Stimulated activated CD4-positive, alpha-beta T cell treated with anti-CD3 and anti-CD28 coated beads, Interleukin-2, amount 100 ng/mL, for 48 hours (primary cell): Measurements from ENCODE around the gene M6PR.
"Not testable (repeated sequence)": the region's sequence is repeated elsewhere in the genome, so short reads cannot be mapped to it uniquely, and the experiment has no call there.

Experiments used
- DNase-seq, 2 donors: peaks; one replicate each; pipeline ENCODE4 v3.0.0-alpha.2; 2020

M6PR gene

GRCh38 chr12:8950702-8951478 is 1.4 kb upstream of the M6PR start:
- DNase-seq = no peak

- no peak for DNase-seq
Observed at GRCh38 chr12:8950221-8950527, 729 bp upstream of the M6PR start.

- DNase-seq = no peak
Observed at GRCh38 chr12:8948701-8949341, 624 bp downstream of the M6PR start.

GRCh38 chr12:8947737-8948136 is 1.7 kb downstream of the M6PR start:
- DNase-seq = no peak

GRCh38 chr12:8946733-8947132 is 2.7 kb downstream of the M6PR start:
- no peak for DNase-seq

- DNase-seq = no peak
Observed at GRCh38 chr12:8943565-8944186, 5.8 kb downstream of the M6PR start.

GRCh38 chr12:8941691-8942478 is 7.6 kb downstream of the M6PR start:
- DNase-seq = no peak

GRCh38 chr12:8937842-8938442 is 11.5 kb downstream of the M6PR start:
- DNase-seq = not testable (repeated sequence)

- DNase-seq = no peak
Observed at GRCh38 chr12:8936735-8937134, 12.7 kb downstream of the M6PR start.

- DNase-seq = not testable (repeated sequence)
Observed at GRCh38 chr12:8934080-8934479, 15.4 kb downstream of the M6PR start.

GRCh38 chr12:8932464-8932863 is 17.0 kb downstream of the M6PR start:
- DNase-seq = not testable (repeated sequence)

- not testable (repeated sequence) for DNase-seq
Observed at GRCh38 chr12:8930655-8931323, 18.7 kb downstream of the M6PR start.

- no peak for DNase-seq
Observed at GRCh38 chr12:8922544-8922943, 26.9 kb downstream of the M6PR start.

GRCh38 chr12:8919643-8920042 is 29.8 kb downstream of the M6PR start:
- DNase-seq = not testable (repeated sequence)

GRCh38 chr12:8917751-8918150 is 31.7 kb downstream of the M6PR start:
- DNase-seq = no peak

- no peak for DNase-seq
Observed at GRCh38 chr12:8917031-8917430, 32.4 kb downstream of the M6PR start.

- DNase-seq = no peak
Observed at GRCh38 chr12:8916154-8916553, 33.3 kb downstream of the M6PR start.

GRCh38 chr12:8914716-8915526 is 34.5 kb downstream of the M6PR start:
- peak; percentile 39 to 42 for DNase-seq

GRCh38 chr12:8914033-8914715 is 35.3 kb downstream of the M6PR start, which contains the start of gene PHC1:
Gene PHC1, plus strand, starts transcription at chr12:8914509. Its CDS starts 3,169 bp downstream, at chr12:8917678.
- DNase-seq = peak; percentile 57 to 63

GRCh38 chr12:8913702-8914032 is 35.8 kb downstream of the M6PR start:
- DNase-seq = no peak

GRCh38 chr12:8912914-8913313 is 36.5 kb downstream of the M6PR start:
- DNase-seq = no peak
